GM23248 (cell line): ENCODE results near the gene POU2F1. TPM values are rescaled to one million over a fixed set of nuclear protein-coding genes. Genes with fewer than 3 reads are reported as not detected.
A peak's percentile ranks its signal among the peaks of the same experiment; 100 is the strongest.

ENCODE experiments used
- DNase-seq: peaks from one replicate; pipeline ENCODE4 v3.0.0-alpha.2; 2015
- H2AFZ ChIP-seq: fragments of 200-600 bp; sonication (generic); 2 replicates; pipeline ENCODE4 v1.6.1; 2016; ENCODE audit warnings: antibody characterized with exemption
- H3F3A ChIP-seq: fragments of 200-600 bp; sonication (generic); 2 replicates; pipeline ENCODE4 v1.6.1; 2016; ENCODE audit warnings: mild to moderate bottlenecking, antibody characterized with exemption, mixed run types; ENCODE audit not compliant: insufficient read depth
- H3K27ac ChIP-seq: fragments of 200-600 bp; sonication (generic); 2 replicates; pipeline ENCODE4 v1.5.1; 2016; ENCODE audit warnings: mild to moderate bottlenecking
- H3K27me3 ChIP-seq: fragments of 200-600 bp; sonication (generic); replicated peaks from 2 replicates; pipeline ENCODE4 v1.6.1; 2016; ENCODE audit warnings: mild to moderate bottlenecking; ENCODE audit not compliant: insufficient read depth
- H3K36me3 ChIP-seq: fragments of 200-600 bp; sonication (generic); 2 replicates; pipeline ENCODE4 v1.6.1; 2016; ENCODE audit warnings: low read depth, mild to moderate bottlenecking
- H3K4me1 ChIP-seq: fragments of 200-600 bp; sonication (generic); 2 replicates; pipeline ENCODE4 v1.6.1; 2016; ENCODE audit warnings: mild to moderate bottlenecking; ENCODE audit not compliant: insufficient read depth
- H3K4me2 ChIP-seq: fragments of 200-600 bp; sonication (generic); one replicate; pipeline ENCODE4 v1.6.1; 2016; ENCODE audit warnings: mild to moderate bottlenecking; ENCODE audit not compliant: unreplicated experiment
- H3K4me3 ChIP-seq: fragments of 200-600 bp; sonication (generic); 2 replicates; pipeline ENCODE4 v1.5.1; 2016; ENCODE audit warnings: mild to moderate bottlenecking
- H3K79me2 ChIP-seq: fragments of 200-600 bp; sonication (generic); 2 replicates; pipeline ENCODE4 v1.6.1; 2016; ENCODE audit warnings: mild to moderate bottlenecking; ENCODE audit not compliant: insufficient read depth
- H3K9ac ChIP-seq: fragments of 200-600 bp; sonication (generic); 2 replicates; pipeline ENCODE4 v1.6.1; 2016; ENCODE audit warnings: mild to moderate bottlenecking
- H3K9me2 ChIP-seq: fragments of 200-600 bp; sonication (generic); 2 replicates; pipeline ENCODE4 v1.6.1; 2016; ENCODE audit warnings: mixed run types, mild to moderate bottlenecking, moderate library complexity; ENCODE audit not compliant: insufficient read depth
- H3K9me3 ChIP-seq: fragments of 200-600 bp; sonication (generic); one replicate; pipeline ENCODE4 v1.6.1; 2017; ENCODE audit warnings: low read depth
- H4K20me1 ChIP-seq: fragments of 200-600 bp; sonication (generic); 2 replicates; pipeline ENCODE4 v1.6.0; 2016; ENCODE audit not compliant: insufficient read depth
- EZH2 ChIP-seq: fragments of 200-600 bp; sonication (generic); IDR thresholded peaks from 2 replicates; pipeline ENCODE4 v1.6.1; 2018; ENCODE audit warnings: antibody characterized with exemption, mild to moderate bottlenecking; ENCODE audit not compliant: insufficient read depth, poor library complexity, severe bottlenecking
- EZH2phosphoT487 ChIP-seq: fragments of 200-600 bp; sonication (generic); IDR thresholded peaks from 2 replicates; pipeline ENCODE4 v1.6.1; 2018; ENCODE audit warnings: antibody characterized with exemption, moderate library complexity, mild to moderate bottlenecking, low read depth; ENCODE audit not compliant: insufficient read depth
- WGBS, 2 experiments: methylation state at CpG; one replicate each; pipeline ENCODE4 v1.1.6; 2015 to 2017; ENCODE audit warnings: low lambda C conversion rate in 2 of 2, low coverage in 1 of 2; ENCODE audit errors: missing lambda C conversion rate in 2 of 2; 5-methylcytosine and 5-hydroxymethylcytosine counted together
- in situ Hi-C: fragments of 300-500 bp; cut with MboI; formaldehyde crosslinking; loops from 2 replicates; pipeline ENCODE4 v1.15.0; 2020
- polyA plus RNA-seq: library from polyadenylated mRNA; unstranded; fragments of >200 nt; fragmentation: Nextera tagmentation; extraction: Ambion mirVana; gene quantifications from 2 replicates; pipeline ENCODE4 v1.2.1, GENCODE V29; 2016
- total RNA-seq: library from RNA; depleted of rRNA; stranded (reverse); fragments of >200 nt; shearing (Covaris generic); gene quantifications from 2 replicates; pipeline ENCODE4 v1.2.3, GENCODE V29; 2014

POU2F1 gene
- total and polyA plus RNA-seq, 2 experiments from 2014 or later: 3.4 to 3.7 TPM

GRCh38 chr1:167450843-167451242 is 230.2 kb downstream of the POU2F1 start:
- in situ Hi-C loops: no loop called here
- H3K79me2 ChIP-seq: no peaks in the 10 kb centered on the region

GRCh38 chr1:167452483-167452882 is 231.8 kb downstream of the POU2F1 start:
- no peak overlapping the region for H2AFZ ChIP-seq
- no peak overlapping the region for H3K4me2 ChIP-seq
- no peaks in the 10 kb centered on the region for H3F3A ChIP-seq
- H3K27me3 ChIP-seq: peaks cover 19% of the 10 kb centered on the region
- no peaks in the 10 kb centered on the region for H3K9me3 ChIP-seq
- no peak overlapping the region for H3K9ac ChIP-seq
- H3K79me2 ChIP-seq: no peaks in the 10 kb centered on the region
- H3K4me1 ChIP-seq: no peaks in the 10 kb centered on the region
- no peak overlapping the region for H3K27ac ChIP-seq
- TF ChIP-seq EZH2: no peak
- no peak for TF ChIP-seq EZH2phosphoT487
- no peaks in the 10 kb centered on the region for H4K20me1 ChIP-seq
- in situ Hi-C loops: no loop called here
- DNase-seq: no peak
- WGBS, 2 experiments: 62 to 64% methylated on average over 8 of the region's 8 CpGs
- H3K36me3 ChIP-seq: no peaks in the 10 kb centered on the region
- H3K4me3 ChIP-seq: no peak overlapping the region
- H3K9me2 ChIP-seq: no peaks in the 10 kb centered on the region

More at GRCh38 chr1:167450843-167451242, 230.2 kb downstream of the POU2F1 start:
- Histone ChIP-seq H2AFZ (no peak overlapping the region), H3K4me3 (no peak overlapping the region), H3K9me2 (no peaks in the 10 kb centered on the region), H3K36me3 (no peaks in the 10 kb centered on the region), H3K9me3 (no peaks in the 10 kb centered on the region), H3F3A (no peaks in the 10 kb centered on the region), H3K4me2 (no peak overlapping the region), H3K4me1 (no peaks in the 10 kb centered on the region), H4K20me1 (no peaks in the 10 kb centered on the region), H3K27me3 (peaks cover 7% of the 10 kb centered on the region; the same call in 1 of the 2 replicates), H3K27ac (no peak overlapping the region), H3K9ac (no peak overlapping the region)
- TF ChIP-seq EZH2 (no peak), EZH2phosphoT487 (no peak)
- DNase-seq: no peak
- 66 to 77% methylated on average over 5 of the region's 5 CpGs for WGBS, 2 experiments

- H4K20me1 ChIP-seq: no peaks in the 10 kb centered on the region
- no peak for DNase-seq
- no peaks in the 10 kb centered on the region for H3K79me2 ChIP-seq
- H3K27me3 ChIP-seq: peaks cover 19% of the 10 kb centered on the region
- 48 to 59% methylated on average over 6 of the region's 6 CpGs for WGBS, 2 experiments
- no peak overlapping the region for H3K27ac ChIP-seq
- in situ Hi-C loops: no loop called here
- H3K4me3 ChIP-seq: no peak overlapping the region
- H3K9ac ChIP-seq: no peak overlapping the region
- no peaks in the 10 kb centered on the region for H3K36me3 ChIP-seq
- H3K4me1 ChIP-seq: no peaks in the 10 kb centered on the region
- H3K4me2 ChIP-seq: no peak overlapping the region
- no peaks in the 10 kb centered on the region for H3F3A ChIP-seq
- H3K9me3 ChIP-seq: no peaks in the 10 kb centered on the region
- TF ChIP-seq EZH2phosphoT487 (no peak), EZH2 (no peak)
- H3K9me2 ChIP-seq: no peaks in the 10 kb centered on the region
- H2AFZ ChIP-seq: no peak overlapping the region
These were observed 232.4 kb downstream of the POU2F1 start for GRCh38 chr1:167453123-167453522.

GRCh38 chr1:167454304-167454893 is 233.7 kb downstream of the POU2F1 start:
- Histone ChIP-seq H2AFZ (peak overlapping the region; percentile 97), H3K79me2 (no peaks in the 10 kb centered on the region), H3K27me3 (peaks cover 19% of the 10 kb centered on the region), H3K9ac (peak overlapping the region; percentile 66), H3K4me1 (no peaks in the 10 kb centered on the region), H3F3A (no peaks in the 10 kb centered on the region), H3K27ac (no peak overlapping the region), H3K9me2 (no peaks in the 10 kb centered on the region), H3K4me2 (peak overlapping the region; percentile 83), H4K20me1 (no peaks in the 10 kb centered on the region), H3K4me3 (peak overlapping the region; percentile 78), H3K9me3 (no peaks in the 10 kb centered on the region), H3K36me3 (no peaks in the 10 kb centered on the region)
- no peak for TF ChIP-seq EZH2
- TF ChIP-seq EZH2phosphoT487: no peak
- WGBS, 2 experiments: 27 to 28% methylated on average over 19 of the region's 19 CpGs
- in situ Hi-C loops: no loop called here
- no peak for DNase-seq
